HepG2 (cell line): ENCODE measurements around the gene PRR5L. TPM values are rescaled to one million over a fixed set of nuclear protein-coding genes. Genes with fewer than 3 reads are reported as not detected.

ENCODE experiments used
- ATAC-seq: fragments of 200-7000 bp; cut with Tn5 transposase; 3 replicates; pipeline ENCODE4 v1.9.1; 2020; ENCODE audit warnings: mild to moderate bottlenecking, moderate library complexity
- BruUV-seq: library from RNA; stranded (reverse); fragments of 400-500 nt; replicated peaks from 2 replicates; lab custom pipeline; 2021; lab: Mats Ljungman, UMichigan
- CTCF ChIA-PET: fragments of 300-600 bp; formaldehyde crosslinking; extraction: SDS; loops from one replicate; lab custom pipeline; 2021; ENCODE audit warnings: low total read pairs, inconsistent platforms, low intra/inter-chr PET ratio; lab: Yijun Ruan, JAX
- POLR2A ChIA-PET: fragments of 350-600 bp; sonication (Branson Sonifier 250); formaldehyde crosslinking; loops from one replicate; lab custom pipeline; 2020; ENCODE audit warnings: antibody characterized with exemption, inconsistent platforms; lab: Yijun Ruan, JAX
- DNase-seq: peaks from one replicate; pipeline ENCODE4 v3.0.0-alpha.2; 2015; ENCODE audit warnings: low spot score
- FAIRE-seq: peaks from 3 replicates; lab custom pipeline; 2011; peaks lifted over from hg19 to GRCh38; lab: Jason Lieb, UNC
- H2AFZ ChIP-seq: one replicate; pipeline ENCODE4 v1.6.1; 2011; ENCODE audit warnings: low read length, inconsistent platforms
- H3K27ac ChIP-seq: fragments of 300-600 bp; 3 replicates; pipeline ENCODE4 v1.8.0; 2011; ENCODE audit warnings: mixed run types, mild to moderate bottlenecking, mixed read lengths, low read length, inconsistent platforms; ENCODE audit not compliant: insufficient read depth; ENCODE audit errors: extremely low read length
- H3K27me3 ChIP-seq, 2 experiments: fragments of 200-600 bp in 1 of 2; 2 replicates in 1 of 2; 3 replicates in 1 of 2; pipeline versions ENCODE4 v1.6.0 to v1.8.0; 2011; ENCODE audit warnings: low read length in 2 of 2, mild to moderate bottlenecking in 2 of 2, moderate library complexity in 2 of 2, inconsistent platforms in 1 of 2; ENCODE audit not compliant: insufficient read depth in 2 of 2, control insufficient read depth in 1 of 2
- H3K36me3 ChIP-seq, 2 experiments: fragments of 200-600 bp in 1 of 2; replicated peaks in 1 of 2; 2 replicates in 1 of 2; 3 replicates in 1 of 2; pipeline versions ENCODE4 v1.5.1 to v1.8.0; 2011; ENCODE audit warnings: low read length in 2 of 2, inconsistent platforms in 1 of 2; ENCODE audit not compliant: insufficient read depth in 2 of 2, control insufficient read depth in 1 of 2
- H3K4me1 ChIP-seq: 2 replicates; pipeline ENCODE4 v1.5.1; 2012; ENCODE audit warnings: low read length, inconsistent platforms; ENCODE audit not compliant: insufficient read depth
- H3K4me2 ChIP-seq: 2 replicates; pipeline ENCODE4 v1.6.0; 2011; ENCODE audit warnings: low read depth, low read length, inconsistent platforms
- H3K4me3 ChIP-seq, 3 experiments: fragments of 200-600 bp in 1 of 3; sonication (generic), shearing (Covaris generic) in 1 of 3; replicated peaks in 1 of 3; 2 replicates each; pipeline ENCODE4 v1.5.1; 2011 to 2016; ENCODE audit warnings: low read length in 3 of 3, inconsistent platforms in 2 of 3, low read depth in 2 of 3, mild to moderate bottlenecking in 2 of 3, control low read depth in 1 of 3, mixed read lengths in 1 of 3; ENCODE audit not compliant: insufficient read depth in 1 of 3
- H3K79me2 ChIP-seq: one replicate; pipeline ENCODE4 v1.6.1; 2011; ENCODE audit warnings: low read length, inconsistent platforms; ENCODE audit not compliant: insufficient read depth
- H3K9ac ChIP-seq: 2 replicates; pipeline ENCODE4 v1.6.0; 2011; ENCODE audit warnings: mild to moderate bottlenecking, low read depth, low read length, inconsistent platforms; ENCODE audit not compliant: insufficient read depth
- H3K9me3 ChIP-seq: 2 replicates; pipeline ENCODE4 v1.5.1; 2012; ENCODE audit warnings: mild to moderate bottlenecking, low read length
- H4K20me1 ChIP-seq: 2 replicates; pipeline ENCODE4 v1.6.0; 2011; ENCODE audit warnings: inconsistent platforms, mild to moderate bottlenecking, low read length, moderate library complexity; ENCODE audit not compliant: insufficient read depth
- ELK4 ChIP-seq: sonication (generic); formaldehyde crosslinking; IDR thresholded peaks from 2 replicates; pipeline ENCODE4 v1.9.0; 2021; ENCODE audit warnings: missing genetic modification reagents, borderline replicate concordance
- KDM2A ChIP-seq: sonication (generic); formaldehyde crosslinking; IDR thresholded peaks from 2 replicates; pipeline ENCODE4 v1.4.0; 2020; ENCODE audit warnings: low read depth, missing genetic modification reagents, borderline replicate concordance
- MEIS1 ChIP-seq: sonication (generic); formaldehyde crosslinking; IDR thresholded peaks from 2 replicates; pipeline ENCODE4 v1.9.0; 2021; ENCODE audit warnings: mild to moderate bottlenecking, missing genetic modification reagents, moderate library complexity, borderline replicate concordance
- MTF2 ChIP-seq: sonication (generic); formaldehyde crosslinking; IDR thresholded peaks from 2 replicates; pipeline ENCODE4 v1.5.0; 2020; ENCODE audit warnings: missing genetic modification reagents, borderline replicate concordance
- POLR2G ChIP-seq: fragments of 200-400 bp; formaldehyde crosslinking; IDR thresholded peaks from 2 replicates; pipeline ENCODE4 v1.6.1; 2018; ENCODE audit warnings: mild to moderate bottlenecking, low read depth, low read length, moderate library complexity
- RNF219 ChIP-seq: sonication (generic); formaldehyde crosslinking; IDR thresholded peaks from 2 replicates; pipeline ENCODE4 v1.5.0; 2020; ENCODE audit warnings: mild to moderate bottlenecking, missing genetic modification reagents
- STAG1 ChIP-seq: sonication (generic); formaldehyde crosslinking; IDR thresholded peaks from 2 replicates; pipeline ENCODE4 v1.4.0; 2020; ENCODE audit warnings: missing genetic modification reagents
- ZKSCAN8 ChIP-seq: IDR thresholded peaks from 2 replicates; pipeline ENCODE4 v1.6.1; 2016; ENCODE audit warnings: borderline replicate concordance, missing genetic modification reagents, missing compliant biosample characterization
- ZNF34 ChIP-seq: sonication (generic); formaldehyde crosslinking; IDR thresholded peaks from 2 replicates; pipeline ENCODE4 v1.4.0; 2020; ENCODE audit warnings: mild to moderate bottlenecking, missing genetic modification reagents, borderline replicate concordance
- ZNF562 ChIP-seq: sonication (generic); formaldehyde crosslinking; IDR thresholded peaks from 2 replicates; pipeline ENCODE4 v1.8.0; 2022; ENCODE audit warnings: missing genetic modification reagents, borderline replicate concordance
- ZNF629 ChIP-seq: sonication (generic); formaldehyde crosslinking; conservative IDR thresholded peaks from 2 replicates; pipeline ENCODE4 v1.5.0; 2020; ENCODE audit warnings: missing genetic modification reagents
- ZNF749 ChIP-seq: sonication (generic); formaldehyde crosslinking; IDR thresholded peaks from 2 replicates; pipeline ENCODE4 v1.8.0; 2022; ENCODE audit warnings: mild to moderate bottlenecking, missing genetic modification reagents, moderate library complexity, borderline replicate concordance
- WGBS: methylation state at CpG from one replicate; pipeline ENCODE4 v1.1.6; 2017; ENCODE audit warnings: low lambda C conversion rate; 5-methylcytosine and 5-hydroxymethylcytosine counted together
- in situ Hi-C: cut with HindIII; loops from 2 replicates; pipeline ENCODE4 v1.10.0; 2017; ENCODE audit warnings: low pct_unique_long_range_greater_than_20kb; ENCODE audit not compliant: extremely low pct_ligation_motif_present
- intact Hi-C: fragments of 100-400 bp; cut with micrococcal nuclease; formaldehyde crosslinking; loops from one replicate; pipeline ENCODE4 v1.10.0; 2022; ENCODE audit not compliant: unreplicated experiment
- polyA plus RNA-seq, 8 experiments: library from polyadenylated mRNA; depleted of rRNA in 3 of 8; stranded (reverse) in 7 of 8; unstranded in 1 of 8; fragments of >200 nt; fragmentation: Illumina TruSeq in 4 of 8; extraction: Trizol in 4 of 8; gene quantifications; 2 replicates each; pipeline versions ENCODE4 v1.2.1 to v1.2.3, GENCODE V29; 2011 to 2016; ENCODE audit warnings: low read depth in 4 of 8, missing spikeins in 1 of 8, mixed read lengths in 1 of 8; ENCODE audit not compliant: insufficient read depth in 1 of 8
- total RNA-seq, 5 experiments: library from RNA; depleted of rRNA; stranded (reverse); fragments of >200 nt; fragmentation: Illumina TruSeq; extraction: Trizol; gene quantifications; 2 replicates each; pipeline ENCODE4 v1.2.3, GENCODE V29; 2016; ENCODE audit warnings: low read depth in 1 of 5
- TF ChIP-seq, protein P1 (sequence below): IDR thresholded peaks from 2 replicates; pipeline ENCODE4 v1.6.1; 2016; ENCODE audit warnings: missing biosample characterization, missing genetic modification reagents, low read depth

The PRR5L gene
- total and polyA plus RNA-seq, 2 of the 13 experiments (the other 11 are each of a cell fraction or from before 2014, with no cell fraction given), result 0.16 TPM; not detected in 1

DNA sequence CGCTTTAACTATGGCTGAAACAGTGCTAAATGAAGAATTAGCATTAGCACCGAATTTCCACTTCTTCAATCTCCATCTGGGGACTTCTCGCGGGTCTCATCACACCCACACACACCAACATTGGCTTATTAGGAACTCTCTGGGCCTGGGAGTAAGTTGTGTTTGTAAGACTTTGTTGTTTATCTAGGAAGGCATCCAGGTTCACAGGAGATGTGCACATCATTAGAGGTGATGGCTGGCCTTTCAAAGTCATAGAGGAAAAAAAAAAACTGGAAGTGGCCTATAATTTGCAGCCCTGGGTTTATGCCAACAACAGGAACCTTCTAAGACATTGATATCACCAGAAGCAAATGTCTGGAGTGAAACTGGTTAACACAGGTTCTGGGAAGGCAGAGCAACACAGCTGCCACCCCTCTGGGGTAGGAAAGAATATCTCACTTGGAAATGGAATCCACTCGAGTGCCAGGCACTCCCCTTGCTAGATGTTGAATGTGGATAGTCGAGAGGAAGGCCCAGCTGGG, 129.5 kb downstream of the PRR5L start:
- FAIRE-seq (no peak), ATAC-seq (no peak), DNase-seq (no peak)
- no peaks in the 10 kb centered on the region for H3K4me1 ChIP-seq
- in situ Hi-C loops (no loop called here), intact Hi-C loops (no loop called here)
- H3K4me2 ChIP-seq, result no peak overlapping the region
- POLR2A ChIA-PET, result no interaction called here
- no peaks in the 10 kb centered on the region for H3K9me3 ChIP-seq
- H3K27me3 ChIP-seq, result peaks cover 0 to 1% of the 10 kb centered on the region in 2 experiments; a peak in 3 of 5 replicates
- H3K36me3 ChIP-seq, result no peaks in the 10 kb centered on the region
- no peaks in the 10 kb centered on the region for H4K20me1 ChIP-seq
- BruUV-seq, result no TSS peak
- CTCF ChIA-PET, result no interaction called here
- no peak overlapping the region for H3K4me3 ChIP-seq
- H3K9ac ChIP-seq, result no peak overlapping the region
- no peaks in the 10 kb centered on the region for H3K79me2 ChIP-seq
- no peak overlapping the region for H2AFZ ChIP-seq
- TF ChIP-seq KDM2A (CRISPR knock-in tag), result no peak
- no peak for TF ChIP-seq MTF2 (CRISPR knock-in tag)
- TF ChIP-seq, protein P1, sequence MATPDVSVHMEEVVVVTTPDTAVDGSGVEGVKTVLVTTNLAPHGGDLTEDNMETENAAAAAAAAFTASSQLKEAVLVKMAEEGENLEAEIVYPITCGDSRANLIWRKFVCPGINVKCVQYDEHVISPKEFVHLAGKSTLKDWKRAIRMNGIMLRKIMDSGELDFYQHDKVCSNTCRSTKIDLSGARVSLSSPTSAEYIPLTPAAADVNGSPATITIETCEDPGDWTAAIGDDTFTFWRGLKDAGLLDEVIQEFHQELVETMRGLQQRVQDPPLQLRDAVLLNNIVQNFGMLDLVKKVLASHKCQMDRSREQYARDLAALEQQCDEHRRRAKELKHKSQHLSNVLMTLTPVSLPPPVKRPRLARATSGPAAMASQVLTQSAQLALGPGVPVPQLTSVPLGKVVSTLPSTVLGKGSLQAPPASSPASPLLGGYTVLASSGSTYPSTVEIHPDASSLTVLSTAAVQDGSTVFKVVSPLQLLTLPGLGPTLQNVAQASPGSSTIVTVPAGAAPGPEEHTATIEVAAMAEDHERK (CRISPR knock-in tag), result no peak
- TF ChIP-seq MEIS1 (CRISPR knock-in tag), result no peak
- WGBS, result 3% methylated on average over 5 of the region's 6 CpGs
- no peak overlapping the region for H3K27ac ChIP-seq

- Histone ChIP-seq H3K4me2 (no peak overlapping the region), H3K4me1 (no peaks in the 10 kb centered on the region), H3K9me3 (no peaks in the 10 kb centered on the region), H4K20me1 (no peaks in the 10 kb centered on the region), H3K36me3 (no peaks in the 10 kb centered on the region), H2AFZ (no peak overlapping the region), H3K27ac (no peak overlapping the region), H3K27me3 (peaks cover 0 to 1% of the 10 kb centered on the region in 2 experiments; a peak in 3 of 5 replicates), H3K79me2 (no peaks in the 10 kb centered on the region), H3K4me3 (no peak overlapping the region), H3K9ac (no peak overlapping the region)
- WGBS, result 11% methylated on average over 4 of the region's 4 CpGs
- ChIA-PET CTCF (no interaction called here), POLR2A (no interaction called here)
- no peak for ATAC-seq
- in situ Hi-C loops, result no loop called here
- intact Hi-C loops, result no loop called here
- no TSS peak for BruUV-seq
- no peak for FAIRE-seq
- no peak for DNase-seq
- no peak for TF ChIP-seq POLR2G
- TF ChIP-seq ZNF749 (CRISPR knock-in tag), result no peak
- no peak for TF ChIP-seq ZNF629 (CRISPR knock-in tag)
- no peak for TF ChIP-seq ZKSCAN8 (CRISPR knock-in tag)
- no peak for TF ChIP-seq RNF219 (CRISPR knock-in tag)
- no peak for TF ChIP-seq ELK4 (CRISPR knock-in tag)
- no peak for TF ChIP-seq ZNF34 (CRISPR knock-in tag)
- TF ChIP-seq STAG1, result no peak
- no peak for TF ChIP-seq ZNF562 (CRISPR knock-in tag)
These were observed 130.2 kb downstream of the PRR5L start for GRCh38 chr11:36426226-36426848.
